Spleen (tissue), 11 donors: ENCODE measurements around the gene NAT14. TPM values are rescaled to one million over a fixed set of nuclear protein-coding genes. Genes with fewer than 3 reads are reported as not detected.
"Not testable (repeated sequence)": the region's sequence is repeated elsewhere in the genome, so short reads cannot be mapped to it uniquely, and the experiment has no call there.

Experiments
- DNase-seq: peaks from one replicate; pipeline ENCODE4 v3.0.0-alpha.2; 2020
- H3K27ac ChIP-seq, 8 donors: fragments of 200-600 bp; sonication (generic) in 7 of 8; 1 replicate in 4 of 8; 2 replicates in 4 of 8; pipeline versions ENCODE4 v1.5.0 to v1.8.0; 2016 to 2021; ENCODE audit warnings: inconsistent platforms in 4 of 8, mild to moderate bottlenecking in 4 of 8, moderate library complexity in 1 of 8
- H3K27me3 ChIP-seq, 7 donors: fragments of 200-600 bp; sonication (generic) in 6 of 7; replicated peaks in 1 of 7; 1 replicate in 4 of 7; 2 replicates in 3 of 7; pipeline versions ENCODE4 v1.5.0 to v1.8.0; 2016 to 2021; ENCODE audit warnings: inconsistent platforms in 3 of 7, mild to moderate bottlenecking in 1 of 7
- H3K36me3 ChIP-seq, 6 donors: fragments of 200-600 bp; sonication (generic) in 5 of 6; 1 replicate in 4 of 6; 2 replicates in 2 of 6; pipeline versions ENCODE4 v1.5.0 to v1.8.0; 2016 to 2021; ENCODE audit warnings: inconsistent platforms in 2 of 6
- H3K4me1 ChIP-seq, 6 donors: fragments of 200-600 bp; sonication (generic) in 5 of 6; 1 replicate in 3 of 6; 2 replicates in 3 of 6; pipeline versions ENCODE4 v1.5.0 to v1.8.0; 2016 to 2021; ENCODE audit warnings: inconsistent platforms in 3 of 6
- H3K4me3 ChIP-seq, 8 donors: fragments of 200-600 bp; sonication (generic) in 7 of 8; 1 replicate in 4 of 8; 2 replicates in 4 of 8; pipeline versions ENCODE4 v1.5.0 to v1.8.0; 2016 to 2021; ENCODE audit warnings: inconsistent platforms in 4 of 8, mild to moderate bottlenecking in 4 of 8, moderate library complexity in 2 of 8
- H3K9me3 ChIP-seq, 8 donors: fragments of 200-600 bp; sonication (generic) in 7 of 8; 1 replicate in 4 of 8; 2 replicates in 4 of 8; pipeline versions ENCODE4 v1.5.0 to v1.8.0; 2016 to 2021; ENCODE audit warnings: inconsistent platforms in 4 of 8
- POLR2A ChIP-seq, 3 donors: fragments of 450-650 bp; IDR thresholded peaks; one replicate each; pipeline ENCODE4 v1.5.1; 2017; ENCODE audit warnings: antibody characterized with exemption in 3 of 3, mild to moderate bottlenecking in 1 of 3
- POLR2AphosphoS5 ChIP-seq, 3 donors: sonication (generic); formaldehyde crosslinking; IDR thresholded peaks; one replicate each; pipeline ENCODE4 v1.5.1; 2017; ENCODE audit warnings: antibody characterized with exemption in 3 of 3
- WGBS, 5 donors: extraction: QIAGEN DNeasy Blood & Tissue Kit in 3 of 5; methylation state at CpG; one replicate each; pipeline versions ENCODE4 v1.1.5 to v1.1.7; 2013 to 2018; 5-methylcytosine and 5-hydroxymethylcytosine counted together
- intact Hi-C: fragments of 100-400 bp; cut with DNase I; formaldehyde crosslinking; loops from one replicate; pipeline ENCODE4 v1.15.0; 2023; ENCODE audit warnings: low total_unique reads
- polyA plus RNA-seq, 3 donors: library from polyadenylated mRNA; stranded (reverse); fragments of 200-250 nt; gene quantifications; one replicate each; pipeline ENCODE4 v1.2.1, GENCODE V29; 2013
- total RNA-seq, 7 donors: library from RNA; depleted of rRNA in 3 of 7; stranded (reverse); fragments of >200 nt in 3 of 7; fragmentation: NEBNext Ultra II Directional in 4 of 7; extraction: Animal tissue kit (Norgen Biotek cat#: 25700) in 4 of 7; gene quantifications; one replicate each; pipeline versions ENCODE4 v1.1.0 to v1.2.1, GENCODE V29; 2016 to 2021
- TF ChIP-seq, protein P1 (sequence below), 11 experiments: fragments of 200-600 bp in 7 of 11; fragments of 450-650 bp in 4 of 11; sonication (generic) in 4 of 11; IDR thresholded peaks in 8 of 11; conservative IDR thresholded peaks in 3 of 11; 1 replicate in 7 of 11; 2 replicates in 4 of 11; pipeline versions ENCODE4 v1.4.0 to v1.8.0; 2016 to 2021; ENCODE audit warnings: antibody characterized with exemption in 11 of 11, inconsistent platforms in 4 of 11, mild to moderate bottlenecking in 1 of 11
- donor health status: healthy with polysubstance abuse.
- donor health status: DM: no; HTN: no; CAD: no; lungs with moderate emphysema.
- donor health status: DM: no; HTN: no; CAD: no.
- donor health status: Bipolar disorder and iron deficiency.
- donor health status: healthy.
- donor health status: DM: no; HTN: no; CAD: no.
- donor health status: DM: yes; HTN: yes; CAD: no.

The NAT14 gene
- total and polyA plus RNA-seq, 10 donors = 1.9 to 17.7 (median 8.2) TPM

DNA sequence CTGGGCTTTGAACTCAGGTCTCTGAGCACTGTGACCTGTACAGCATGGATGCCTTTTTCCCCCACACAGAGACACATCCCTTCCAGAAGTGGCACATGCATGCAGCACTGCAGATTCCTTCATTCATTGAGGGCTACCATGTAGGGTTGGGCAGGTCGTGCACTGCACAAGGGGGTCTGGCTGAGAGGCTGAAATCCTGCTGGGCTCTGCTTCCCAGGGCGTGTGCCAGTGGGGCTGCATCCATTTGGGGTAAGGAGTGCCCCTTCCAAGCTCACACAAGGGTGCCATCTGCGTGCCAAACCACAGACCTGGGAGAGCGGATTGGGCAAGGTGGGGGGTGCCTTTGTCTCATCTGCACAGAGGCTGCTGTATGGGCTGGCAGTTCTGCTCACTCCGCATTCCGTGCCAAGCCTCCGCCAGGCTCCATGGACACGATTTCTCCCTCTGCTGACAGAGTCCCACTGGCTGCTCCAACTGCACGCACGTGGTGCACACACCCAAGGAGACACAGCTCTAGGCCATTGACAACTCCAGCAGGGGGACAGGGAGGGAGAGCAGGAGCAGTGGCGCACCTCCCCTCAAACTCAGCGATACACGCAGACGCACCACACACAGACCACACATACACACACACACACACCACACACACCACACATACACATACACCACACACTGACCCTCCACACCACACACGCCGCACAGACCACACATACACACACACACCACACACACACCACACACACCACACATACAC, 37.4 kb upstream of the NAT14 start:
- intact Hi-C loops = no loop called here
- 27 to 42% (median 41%) methylated on average over 15 to 16 of the region's 16 CpGs for WGBS, 5 donors
- Histone ChIP-seq H3K36me3 (no peaks in the 10 kb centered on the region), H3K4me1 (peaks cover 10 to 27% (median 17%) of the 10 kb centered on the region in 6 donors), H3K4me3 (no peak overlapping the region), H3K9me3 (no peaks in the 10 kb centered on the region), H3K27ac (no peak overlapping the region), H3K27me3 (peaks cover 8 to 87% (median 52%) of the 10 kb centered on the region in 7 donors)
- TF ChIP-seq POLR2A (IDR thresholded peaks at IDR 0.05) = no peak
- no peak for TF ChIP-seq POLR2AphosphoS5 (IDR thresholded peaks at IDR 0.05)
- TF ChIP-seq, protein P1, sequence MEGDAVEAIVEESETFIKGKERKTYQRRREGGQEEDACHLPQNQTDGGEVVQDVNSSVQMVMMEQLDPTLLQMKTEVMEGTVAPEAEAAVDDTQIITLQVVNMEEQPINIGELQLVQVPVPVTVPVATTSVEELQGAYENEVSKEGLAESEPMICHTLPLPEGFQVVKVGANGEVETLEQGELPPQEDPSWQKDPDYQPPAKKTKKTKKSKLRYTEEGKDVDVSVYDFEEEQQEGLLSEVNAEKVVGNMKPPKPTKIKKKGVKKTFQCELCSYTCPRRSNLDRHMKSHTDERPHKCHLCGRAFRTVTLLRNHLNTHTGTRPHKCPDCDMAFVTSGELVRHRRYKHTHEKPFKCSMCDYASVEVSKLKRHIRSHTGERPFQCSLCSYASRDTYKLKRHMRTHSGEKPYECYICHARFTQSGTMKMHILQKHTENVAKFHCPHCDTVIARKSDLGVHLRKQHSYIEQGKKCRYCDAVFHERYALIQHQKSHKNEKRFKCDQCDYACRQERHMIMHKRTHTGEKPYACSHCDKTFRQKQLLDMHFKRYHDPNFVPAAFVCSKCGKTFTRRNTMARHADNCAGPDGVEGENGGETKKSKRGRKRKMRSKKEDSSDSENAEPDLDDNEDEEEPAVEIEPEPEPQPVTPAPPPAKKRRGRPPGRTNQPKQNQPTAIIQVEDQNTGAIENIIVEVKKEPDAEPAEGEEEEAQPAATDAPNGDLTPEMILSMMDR (IDR thresholded peaks at IDR 0.05 in 8 of 11, conservative IDR thresholded peaks at IDR 0.05 in 3 of 11) = no peak
- no peak for DNase-seq

DNA sequence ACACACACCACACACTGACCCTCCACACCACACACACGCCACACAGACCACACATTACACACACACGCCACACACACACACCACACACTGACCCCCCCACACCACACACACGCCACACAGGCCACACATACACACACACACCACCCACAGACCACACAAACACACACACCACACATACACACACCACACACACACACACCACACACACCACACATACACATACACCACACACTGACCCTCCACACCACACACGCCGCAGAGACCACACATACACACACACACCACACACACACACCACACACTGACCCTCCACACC, 36.9 kb upstream of the NAT14 start:
- DNase-seq, H3K36me3 ChIP-seq, H3K9me3 ChIP-seq, H3K27ac ChIP-seq, H3K4me3 ChIP-seq, intact Hi-C loops: not testable (repeated sequence)
- WGBS, 5 donors = 84 to 91% (median 87%) methylated on average over 5 of the region's 5 CpGs
- H3K4me1 ChIP-seq = peaks cover 10 to 27% (median 19%) of the 10 kb centered on the region in 6 donors
- peaks cover 8 to 87% (median 51%) of the 10 kb centered on the region in 7 donors for H3K27me3 ChIP-seq

DNA sequence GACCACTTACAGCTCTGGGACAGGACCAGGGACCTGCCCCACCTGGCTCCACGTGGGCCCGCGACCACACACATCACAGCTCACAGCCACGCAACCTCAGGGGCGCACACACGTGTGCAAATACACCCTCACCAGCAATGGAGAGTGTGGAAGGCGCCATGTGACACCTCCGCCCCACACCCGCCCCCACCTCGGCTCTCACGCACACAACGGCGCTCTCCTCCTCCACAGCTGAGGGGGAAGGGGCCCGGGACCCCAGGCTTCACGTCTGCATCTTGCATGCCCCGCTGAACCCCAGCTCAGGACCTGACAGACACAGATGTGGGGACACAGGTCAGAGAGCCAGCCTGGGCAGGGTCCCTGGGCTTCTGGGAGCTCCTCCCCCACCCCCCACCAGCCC, 35.5 kb upstream of the NAT14 start:
- Histone ChIP-seq H3K4me1 (peaks cover 10 to 24% (median 20%) of the 10 kb centered on the region in 6 donors), H3K9me3 (no peaks in the 10 kb centered on the region), H3K36me3 (peaks cover 0 to 9% (median 3%) of the 10 kb centered on the region in 6 donors), H3K27ac (no peak overlapping the region), H3K4me3 (no peak overlapping the region), H3K27me3 (peaks cover 8 to 76% (median 40%) of the 10 kb centered on the region in 7 donors)
- DNase-seq = no peak
- intact Hi-C loops = no loop called here
- TF ChIP-seq POLR2AphosphoS5 (IDR thresholded peaks at IDR 0.05) (no peak), POLR2A (IDR thresholded peaks at IDR 0.05) (no peak)
- TF ChIP-seq, protein P1 (IDR thresholded peaks at IDR 0.05 in 8 of 11, conservative IDR thresholded peaks at IDR 0.05 in 3 of 11) = no peak
- WGBS, 5 donors = 37 to 46% (median 39%) methylated on average over 6 to 16 of the region's 16 CpGs

DNA sequence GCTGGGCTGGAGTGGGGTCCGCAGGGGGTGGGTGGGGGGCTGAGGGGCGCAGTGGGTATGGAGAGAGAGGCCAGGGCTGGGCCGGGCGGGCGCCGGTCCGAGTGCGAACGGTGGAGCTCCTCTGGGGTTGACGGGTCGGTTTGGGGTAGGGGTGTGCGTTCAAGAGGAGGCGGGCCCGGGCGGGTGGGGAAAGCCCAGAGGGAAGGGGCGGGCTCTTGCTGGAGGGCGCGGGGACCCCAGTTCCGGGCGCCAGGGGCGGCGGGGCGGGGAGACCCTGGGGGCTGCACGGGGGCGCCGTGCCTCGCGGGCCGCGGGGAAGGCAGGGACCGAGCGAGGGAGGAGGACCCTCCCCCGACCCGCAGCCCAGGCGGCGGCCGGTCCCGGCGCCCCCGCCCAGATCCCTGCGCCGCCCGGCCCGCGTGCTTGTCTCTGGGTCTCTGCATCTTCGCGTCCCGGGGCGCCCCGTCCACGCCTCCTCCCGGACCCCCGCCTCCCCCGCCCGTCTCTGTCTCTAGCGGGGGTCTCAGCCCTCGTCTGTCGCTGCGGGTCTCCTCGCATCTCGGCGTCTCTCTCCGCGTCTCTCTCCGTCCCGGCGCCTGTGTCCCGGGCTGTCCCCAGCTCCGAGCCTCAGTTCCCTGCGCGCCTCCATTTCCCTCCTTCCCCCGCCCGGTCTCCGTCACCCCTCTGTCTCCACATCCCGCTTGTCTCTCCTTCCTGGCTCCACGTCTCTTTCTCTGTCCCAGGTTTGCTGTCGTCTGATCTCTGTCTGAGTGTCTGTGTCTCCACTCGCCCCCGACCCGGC, 33.6 kb upstream of the NAT14 start:
- no peaks in the 10 kb centered on the region for H3K9me3 ChIP-seq
- peaks cover 10 to 24% (median 20%) of the 10 kb centered on the region in 6 donors for H3K4me1 ChIP-seq
- intact Hi-C loops = no loop called here
- no peak for DNase-seq
- H3K36me3 ChIP-seq = peaks cover 0 to 28% (median 8%) of the 10 kb centered on the region in 6 donors
- H3K27me3 ChIP-seq = peaks cover 8 to 57% (median 29%) of the 10 kb centered on the region in 7 donors
- TF ChIP-seq, protein P1 (IDR thresholded peaks at IDR 0.05 in 8 of 11, conservative IDR thresholded peaks at IDR 0.05 in 3 of 11) = no peak
- TF ChIP-seq POLR2AphosphoS5 (IDR thresholded peaks at IDR 0.05) (no peak), POLR2A (IDR thresholded peaks at IDR 0.05) (no peak)
- H3K27ac ChIP-seq = no peak overlapping the region
- 2 to 3% (median 2%) methylated on average over 34 to 80 of the region's 80 CpGs for WGBS, 5 donors
- peak overlapping the region in 5 of 8 donors; percentile 1 to 57 (median 21) for H3K4me3 ChIP-seq
